ENCODE data around the gene CBFA2T3.

Gene CBFA2T3

DNA sequence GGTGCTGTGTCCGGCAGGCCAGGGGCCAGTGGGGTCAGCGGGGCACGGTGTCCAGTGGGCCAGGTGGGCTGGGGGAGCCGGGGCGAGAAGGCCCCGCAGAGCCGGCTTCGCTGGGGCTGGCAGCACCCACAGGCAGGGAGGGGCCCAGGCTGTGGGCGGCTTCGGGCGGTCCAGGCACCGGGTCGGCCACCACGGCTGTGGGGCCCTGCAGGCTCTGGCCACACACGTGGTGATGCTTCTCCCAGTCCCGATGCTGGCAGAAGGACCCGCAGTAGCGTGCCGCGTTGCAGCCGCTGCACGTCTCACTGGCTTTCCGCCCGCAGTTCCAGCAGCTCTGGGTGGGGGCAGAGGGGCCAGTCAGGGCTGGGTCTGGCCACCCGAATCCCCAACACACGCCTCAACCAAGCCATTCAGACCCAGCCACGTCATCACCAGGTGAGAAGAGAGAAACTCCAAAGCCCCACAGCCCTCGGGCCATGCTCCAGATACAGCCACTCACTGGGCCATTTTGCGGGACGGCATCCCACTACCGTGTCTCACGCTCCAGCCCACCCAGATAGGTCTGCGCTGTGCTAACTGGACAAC lies 100.0 kb downstream of the CBFA2T3 start:
- no peak for DNase-seq (ENCODE audit: low read depth in 2 of 2)

DNA sequence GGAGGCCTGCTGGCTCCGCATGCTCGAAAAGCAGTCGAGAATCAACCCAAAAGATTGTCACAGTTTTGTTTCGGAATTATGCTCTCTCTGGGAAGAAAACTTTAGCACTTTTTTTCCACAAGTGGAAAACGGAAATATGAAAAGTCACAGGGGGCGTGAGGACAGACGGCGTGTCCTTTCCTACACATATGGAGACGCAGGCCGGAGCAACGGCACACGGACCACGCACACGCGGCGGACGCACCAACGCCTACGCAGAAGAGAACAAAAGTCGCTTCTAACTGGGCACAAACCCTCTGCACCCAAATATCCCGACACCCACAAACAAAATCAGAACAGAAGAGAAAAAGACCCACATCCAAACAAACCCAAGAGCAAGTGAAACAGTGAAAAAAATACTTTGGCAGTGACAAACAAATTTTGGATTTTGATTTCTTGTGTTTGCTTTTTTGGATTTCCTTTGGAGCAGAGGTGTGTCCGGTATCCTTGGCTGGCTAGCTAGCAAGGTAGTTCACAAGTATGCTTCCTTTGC lies 101.2 kb downstream of the CBFA2T3 start:
- DNase-seq (ENCODE audit: low read depth in 2 of 2) = no peak

DNA sequence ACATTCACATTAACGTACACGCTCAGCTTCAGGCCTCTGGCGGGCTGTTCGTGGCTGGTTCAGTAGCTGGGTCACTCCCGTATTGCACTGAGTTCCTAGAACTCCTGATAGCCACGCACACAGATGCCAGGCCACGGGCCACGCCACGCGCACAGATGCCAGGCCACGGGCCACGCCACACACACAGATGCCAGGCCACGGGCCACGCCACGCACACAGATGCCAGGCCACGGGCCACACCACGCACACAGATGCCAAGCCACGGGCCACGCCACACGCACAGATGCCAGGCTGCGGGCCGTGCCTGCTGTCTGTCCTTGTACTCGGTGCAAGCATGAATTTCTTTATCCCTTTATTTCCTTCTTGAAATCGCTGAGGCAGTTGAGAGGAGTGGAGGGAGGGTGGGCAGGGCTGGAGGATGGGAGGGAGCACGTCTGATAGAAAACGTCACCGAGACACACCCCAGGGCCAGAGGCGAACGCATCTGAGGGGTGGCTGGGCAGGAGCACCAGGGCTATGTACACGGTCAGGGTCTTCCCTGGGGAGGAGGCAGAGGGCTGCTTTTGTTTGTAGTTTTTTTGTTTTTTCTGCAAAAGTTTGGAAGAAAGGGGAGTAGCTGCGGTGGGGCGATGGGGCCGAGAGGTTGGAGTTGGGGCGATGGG lies 101.9 kb downstream of the CBFA2T3 start:
- no peak for DNase-seq (ENCODE audit: low read depth in 2 of 2)

DNA sequence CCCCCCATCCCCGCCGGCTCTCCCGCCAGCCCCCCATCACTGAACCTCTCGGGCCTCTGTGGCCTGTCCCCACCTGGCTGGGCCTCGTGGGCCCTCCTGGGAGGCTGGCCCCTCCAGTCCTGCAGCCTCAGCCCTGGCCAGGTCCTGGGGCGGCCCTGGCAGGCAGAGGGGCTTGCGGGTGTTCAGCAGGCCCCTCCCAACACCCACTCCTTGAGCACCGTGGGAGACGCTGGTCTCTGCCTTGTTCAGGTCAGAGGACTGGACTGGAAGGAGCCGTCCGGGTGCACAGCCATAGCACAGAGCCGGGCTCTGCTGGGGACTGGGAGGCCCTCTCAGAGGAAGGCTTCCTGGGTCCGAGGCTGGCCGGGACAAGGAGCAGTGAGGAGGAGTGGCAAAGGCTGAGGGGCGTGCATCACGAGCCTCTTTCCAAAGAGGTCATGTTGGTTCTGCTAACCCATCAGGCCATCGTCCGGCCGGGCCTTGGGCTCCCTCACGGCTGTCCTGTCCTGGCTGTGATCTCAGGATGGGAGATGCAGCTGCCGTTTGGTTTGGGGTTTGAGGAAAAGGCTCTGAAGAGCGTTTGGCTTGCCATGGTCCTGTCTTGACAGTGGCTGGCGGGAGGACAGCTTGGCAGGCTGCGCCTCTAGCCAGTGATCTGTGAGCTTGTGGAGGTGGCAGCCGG lies 104.2 kb downstream of the CBFA2T3 start:
- no peak for DNase-seq (ENCODE audit: low read depth in 2 of 2)

DNA sequence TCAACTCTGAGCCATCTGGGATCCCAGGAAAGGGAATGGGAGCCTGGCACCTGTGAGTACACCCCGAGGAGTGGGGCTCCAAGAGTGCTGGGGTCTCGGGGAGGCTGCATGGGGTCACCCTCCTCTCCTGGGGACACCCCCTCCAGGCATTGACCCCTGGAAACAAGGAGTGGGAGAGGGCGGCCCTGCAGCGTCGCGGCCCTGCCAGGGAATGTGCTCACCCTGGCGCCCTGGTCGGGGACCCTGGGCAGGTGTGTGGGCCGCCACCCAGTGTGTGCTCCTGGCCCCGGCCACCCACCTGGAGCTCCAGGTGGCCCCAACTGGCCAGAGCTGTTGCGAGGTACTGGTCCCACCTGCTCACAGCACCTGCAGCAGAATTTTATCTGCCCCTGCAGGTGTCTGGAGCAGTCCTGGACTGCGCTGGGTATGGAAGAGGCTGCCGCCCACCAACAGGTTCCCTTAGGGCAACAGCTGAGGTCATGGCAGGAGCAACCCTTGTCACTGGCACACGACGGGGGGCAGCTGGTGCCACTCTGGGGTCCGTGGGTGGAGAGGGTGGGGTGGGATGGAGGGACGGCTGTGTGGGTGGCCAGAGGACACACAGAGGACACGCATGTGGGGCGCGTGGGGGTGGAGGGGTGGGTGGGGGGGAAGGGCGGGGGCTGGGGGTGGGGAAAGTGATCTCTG lies 105.1 kb downstream of the CBFA2T3 start:
- no peak for DNase-seq (ENCODE audit: low read depth in 2 of 2)

DNA sequence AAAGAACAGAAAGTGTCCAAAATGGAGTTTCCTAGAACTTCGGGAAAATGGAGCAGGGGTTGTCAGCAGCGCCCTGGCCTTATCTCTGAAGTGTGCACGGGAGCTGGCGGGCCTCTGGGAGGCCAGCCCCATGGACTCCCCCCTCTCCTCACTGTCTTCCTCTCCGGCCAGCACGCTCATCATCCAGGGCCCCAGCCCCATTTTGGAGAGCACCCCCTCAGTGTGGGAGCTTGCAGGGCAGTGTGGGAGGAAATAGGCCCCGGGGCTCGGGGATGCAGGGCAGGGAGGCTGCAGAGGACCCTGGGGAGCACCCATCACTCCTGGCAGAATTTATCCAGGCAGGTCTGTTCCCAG lies 105.7 kb downstream of the CBFA2T3 start:
- DNase-seq (ENCODE audit: low read depth in 2 of 2) = no peak

DNA sequence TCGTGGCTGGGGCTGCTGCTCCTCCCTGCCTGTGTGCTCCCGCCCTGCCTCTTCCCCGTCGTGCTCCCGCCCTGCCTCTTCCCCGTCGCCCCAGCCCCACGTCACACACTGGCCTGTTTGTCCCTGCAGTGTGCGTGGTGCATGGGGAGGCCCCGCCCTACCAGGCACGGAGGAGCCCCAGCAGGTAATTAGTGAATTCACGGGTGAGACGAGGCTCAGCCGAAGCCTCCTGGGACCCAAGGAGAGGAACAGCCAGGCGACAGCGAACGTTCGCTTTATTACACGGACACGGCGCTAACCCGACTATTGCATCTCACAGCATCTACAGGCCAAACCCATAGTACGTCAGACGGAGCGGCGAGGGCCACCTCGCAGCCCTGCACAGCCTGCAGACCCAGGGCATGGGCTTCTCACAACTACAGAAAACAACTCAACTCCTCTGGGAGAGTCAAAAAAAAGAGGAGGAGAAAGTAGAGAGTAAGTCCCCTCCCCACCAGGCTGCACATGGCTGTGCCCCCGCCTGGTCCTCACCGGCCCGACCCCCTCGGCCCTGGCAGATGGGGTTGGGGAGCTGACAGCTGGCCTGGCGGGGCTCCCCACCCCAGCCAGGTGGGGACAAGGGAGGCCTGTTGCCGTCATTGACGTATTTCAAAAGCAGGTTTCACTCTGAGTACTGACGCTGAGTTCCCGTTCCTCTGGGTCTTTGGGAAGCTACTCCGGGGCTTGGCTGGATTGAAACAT lies 106.2 kb downstream of the CBFA2T3 start:
- no peak for DNase-seq (ENCODE audit: low read depth in 2 of 2)

DNA sequence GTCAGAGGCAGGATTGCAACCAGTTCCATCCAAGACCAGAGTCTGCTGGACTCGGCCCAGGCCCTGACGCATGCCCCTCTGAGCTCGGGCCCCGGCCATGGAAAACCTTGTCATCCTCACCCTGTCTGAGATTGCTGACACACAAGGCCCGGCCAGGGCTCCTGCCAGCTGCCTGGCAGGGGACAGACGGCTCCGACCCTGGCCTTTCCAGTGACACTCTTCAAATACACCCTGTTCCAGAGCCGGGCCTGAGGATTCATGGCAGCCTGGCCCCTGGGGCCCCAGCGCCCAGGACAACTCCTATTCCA lies 107.4 kb downstream of the CBFA2T3 start:
- DNase-seq (ENCODE audit: low read depth in 2 of 2) = no peak

DNA sequence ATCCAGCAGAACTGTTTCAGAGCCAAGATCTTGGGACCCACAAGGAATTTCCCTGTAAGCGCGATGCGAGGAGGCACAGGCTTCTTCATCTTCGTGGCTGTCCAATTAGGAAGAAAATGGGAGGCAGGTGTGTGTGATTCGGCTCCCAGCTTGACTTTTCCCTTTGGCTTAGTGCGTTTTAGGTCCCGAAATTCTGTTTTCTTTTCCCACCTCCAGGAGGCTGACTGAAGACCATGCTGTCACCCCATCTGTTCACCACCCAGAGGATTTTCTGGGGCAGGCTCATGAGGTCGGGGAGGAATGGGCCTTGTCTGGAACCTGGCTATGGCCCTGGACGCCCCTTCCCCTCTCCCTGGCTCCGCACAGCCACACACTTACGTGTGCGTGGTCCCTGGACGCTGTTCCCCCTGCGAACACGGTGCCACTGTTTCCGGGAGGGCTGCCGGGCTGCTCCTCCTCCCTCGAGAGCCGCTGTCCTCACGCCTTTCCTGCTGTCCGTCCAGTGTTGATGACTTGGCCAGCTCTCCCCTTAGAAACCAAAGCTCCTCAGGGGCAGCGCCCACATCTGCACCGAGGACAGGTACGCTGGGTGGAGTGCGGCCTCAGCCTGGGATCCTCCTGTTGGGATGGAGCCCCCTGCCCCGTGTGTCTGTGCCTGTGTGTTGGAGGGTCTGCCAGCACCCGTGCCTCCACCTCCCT lies 107.9 kb downstream of the CBFA2T3 start:
- no peak for DNase-seq (ENCODE audit: low read depth in 2 of 2)

DNA sequence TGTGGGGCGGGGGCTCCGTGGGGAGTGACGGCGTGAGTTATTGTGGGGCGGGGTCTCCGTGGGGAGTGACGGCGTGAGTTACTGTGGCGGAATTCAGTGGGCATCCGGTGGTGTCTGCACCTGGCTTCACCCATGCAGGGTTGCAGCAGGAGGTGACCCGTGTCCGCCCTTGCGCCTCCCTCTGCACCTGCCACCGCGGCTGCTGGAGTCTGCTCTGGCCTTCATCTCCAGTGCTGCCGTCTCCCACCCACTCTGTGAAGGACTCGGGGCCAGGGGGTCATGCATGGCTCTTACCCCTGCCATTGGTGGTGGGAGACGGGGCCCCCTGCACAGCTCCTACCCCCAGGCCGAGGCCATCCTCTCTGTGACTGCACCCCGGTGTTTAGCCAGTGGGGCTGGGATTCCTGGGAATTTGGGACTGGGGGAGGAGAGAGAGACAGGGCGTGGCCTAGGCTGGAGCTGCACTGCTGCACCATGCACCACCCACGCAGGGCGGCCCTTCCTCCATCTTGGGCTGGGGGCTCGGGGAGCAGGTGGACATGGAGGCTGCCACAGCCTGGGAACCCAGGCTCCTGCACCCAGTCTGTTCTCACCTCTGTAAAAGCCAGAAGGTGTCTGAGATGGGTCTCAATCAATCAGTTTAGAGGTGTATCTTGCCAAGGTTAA lies 109.3 kb downstream of the CBFA2T3 start:
- DNase-seq (ENCODE audit: low read depth in 2 of 2) = no peak

DNA sequence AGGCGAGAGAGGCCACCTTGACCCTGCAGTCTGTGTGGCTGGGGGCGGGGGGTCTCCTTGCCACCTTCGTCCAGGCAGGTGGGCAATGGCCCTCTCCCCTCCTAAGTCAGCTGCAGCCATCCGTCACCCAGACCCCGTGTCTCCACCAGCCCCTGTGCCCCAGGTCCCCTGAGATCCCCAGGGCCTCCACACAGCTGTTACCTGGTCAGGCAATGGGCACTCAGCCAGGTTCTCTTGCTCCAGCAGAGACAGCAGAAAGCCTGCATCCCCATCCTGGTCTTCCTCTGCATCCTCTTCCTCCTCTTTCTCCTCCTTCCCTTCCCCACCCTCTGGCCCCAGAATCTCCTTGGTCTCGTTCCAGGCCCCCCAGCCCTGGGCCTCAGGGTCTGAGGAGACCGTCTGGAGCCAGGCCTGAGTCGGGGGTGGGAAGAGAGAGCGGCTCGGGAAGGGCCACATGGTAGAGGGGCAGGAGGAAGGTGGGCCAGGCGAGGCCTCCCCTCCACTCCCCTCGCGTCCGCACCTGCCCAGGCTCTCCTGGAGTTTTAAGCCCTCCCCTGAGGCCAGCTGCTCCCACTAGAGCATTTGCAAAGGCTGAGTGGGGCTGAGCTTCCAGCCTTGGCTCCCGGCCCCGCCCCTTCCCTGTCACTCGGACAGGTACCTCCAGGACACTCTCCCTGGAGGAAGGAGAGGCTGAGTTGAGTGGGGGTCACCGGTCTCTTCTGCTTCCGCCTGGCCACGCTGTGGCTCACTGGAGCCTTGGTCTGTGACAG lies 110.7 kb downstream of the CBFA2T3 start, which contains the start of gene PABPN1L:
Gene PABPN1L, minus strand, starts transcription at position 510 of the 770 bp plus-strand sequence. Its CDS starts 54 bp downstream, at position 456.
- no peak for DNase-seq (ENCODE audit: low read depth in 2 of 2)

DNA sequence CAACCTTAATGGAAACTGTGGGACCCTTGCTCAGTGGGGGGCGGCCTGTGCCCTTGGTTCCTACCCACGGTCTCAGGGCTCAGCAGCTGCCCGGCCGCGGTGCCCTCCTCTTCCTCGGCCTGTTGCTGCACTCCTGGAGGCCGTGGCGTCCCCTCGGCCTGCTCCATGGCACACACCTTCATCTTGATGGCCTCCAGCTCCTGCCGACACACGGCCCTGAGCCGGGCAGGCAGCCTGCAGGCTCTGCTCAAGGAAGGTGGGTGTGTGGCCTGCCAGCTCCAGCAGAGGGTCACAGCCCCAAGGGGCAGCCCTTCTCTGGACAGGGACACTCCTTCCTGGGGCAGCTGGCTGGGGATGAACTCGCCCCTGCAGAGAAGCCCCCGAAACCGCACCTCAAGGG lies 111.3 kb downstream of the CBFA2T3 start:
- DNase-seq (ENCODE audit: low read depth in 2 of 2) = no peak

DNA sequence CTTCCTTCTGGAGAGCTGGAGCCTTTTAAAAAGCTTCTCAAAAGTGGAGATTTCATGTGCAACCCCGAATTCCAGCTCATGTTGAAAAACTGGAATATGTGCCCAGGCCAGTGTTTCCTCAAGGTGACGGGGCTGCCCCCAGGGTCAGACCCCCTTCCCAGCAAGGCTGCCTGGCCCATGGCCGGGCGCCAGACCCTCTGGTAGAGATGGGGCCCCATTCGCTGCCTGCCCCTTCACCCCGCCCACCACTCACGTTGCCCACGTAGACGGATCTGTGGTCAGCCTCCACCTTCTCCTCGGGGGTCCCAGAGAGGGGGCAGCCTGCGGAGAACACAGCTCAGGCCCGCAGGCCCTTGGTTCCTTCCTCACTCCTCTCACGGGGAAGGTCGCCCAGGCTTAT lies 111.7 kb downstream of the CBFA2T3 start:
- DNase-seq (ENCODE audit: low read depth in 2 of 2) = no peak

DNA sequence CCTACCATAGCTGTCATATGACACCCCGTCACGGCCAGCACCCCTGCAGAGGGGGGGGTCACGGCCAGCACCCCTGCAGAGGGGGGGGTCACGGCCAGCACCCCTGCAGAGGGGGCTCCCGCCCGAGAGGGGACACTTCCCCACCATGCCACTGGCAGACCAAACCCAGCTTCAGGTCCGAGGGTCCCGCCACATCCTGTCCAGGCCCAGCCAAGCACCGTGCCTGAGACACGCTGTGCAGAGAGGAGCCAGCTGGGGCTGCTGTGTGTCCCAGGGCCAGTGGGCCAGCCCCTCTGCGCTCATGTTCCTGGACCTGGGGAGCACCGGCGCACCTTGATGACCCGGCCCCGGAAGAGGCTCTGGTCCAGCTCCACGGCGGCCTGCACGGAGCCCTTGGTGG lies 112.5 kb downstream of the CBFA2T3 start:
- no peak for DNase-seq (ENCODE audit: low read depth in 2 of 2)

DNA sequence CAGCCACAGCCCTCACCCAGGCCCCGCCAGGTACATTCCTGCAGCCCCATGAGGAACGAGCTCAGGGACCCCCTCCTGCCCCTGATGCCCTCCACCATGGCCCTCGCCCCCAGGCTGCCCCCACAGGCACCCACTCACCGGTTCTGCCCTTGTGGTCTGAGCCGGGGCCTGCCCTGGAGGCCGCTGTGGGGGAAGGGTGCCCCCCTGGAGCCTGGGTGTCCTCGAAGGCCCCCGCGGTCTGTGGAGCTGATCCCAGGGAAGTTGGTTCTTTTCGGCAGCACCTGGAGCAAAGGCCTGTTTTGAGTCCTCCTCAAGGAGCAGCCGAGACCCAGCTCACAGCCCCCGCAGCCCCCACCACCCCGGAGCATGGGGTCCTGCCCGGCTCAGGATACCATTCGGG lies 112.9 kb downstream of the CBFA2T3 start:
- no peak for DNase-seq (ENCODE audit: low read depth in 2 of 2)

DNA sequence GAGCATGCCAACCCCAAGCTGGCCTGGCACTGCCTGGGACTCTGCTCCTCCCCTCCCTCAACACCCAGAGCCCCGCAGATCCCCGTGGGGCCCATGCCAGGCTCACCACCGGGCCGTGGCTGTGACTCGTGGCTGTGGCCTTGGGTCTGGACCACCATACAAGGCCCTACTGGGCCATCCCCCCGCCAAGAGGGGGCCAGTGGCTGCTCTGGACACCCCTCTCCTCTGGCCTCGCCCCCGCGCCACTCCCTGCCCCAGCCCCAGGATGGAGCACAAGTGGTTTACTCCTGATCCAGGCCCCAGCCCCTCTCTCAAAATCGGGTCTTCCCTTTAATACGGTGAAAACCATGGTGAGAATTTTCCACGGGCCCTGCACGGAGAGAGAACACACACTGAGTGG lies 113.6 kb downstream of the CBFA2T3 start:
- no peak for DNase-seq (ENCODE audit: low read depth in 2 of 2)

DNA sequence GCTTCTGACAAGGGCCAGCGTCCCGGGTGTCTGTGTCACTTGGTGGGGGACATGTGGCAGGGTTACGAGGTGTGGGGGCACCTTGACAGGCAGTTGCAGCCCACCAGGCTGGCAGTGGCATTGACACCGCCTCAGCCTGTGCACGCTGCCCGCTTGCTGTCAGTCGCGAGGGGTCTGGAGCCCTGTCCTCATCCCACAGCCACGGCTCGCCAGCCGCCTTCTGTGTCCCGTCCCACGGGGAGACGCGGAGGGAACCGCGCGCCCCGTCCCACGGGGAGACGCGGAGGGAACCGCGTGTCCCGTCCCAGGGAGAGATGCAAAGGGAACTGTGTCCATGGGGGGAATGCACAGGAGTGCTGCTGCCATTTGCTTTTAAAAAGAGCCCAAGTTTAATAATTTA lies 114.0 kb downstream of the CBFA2T3 start:
- no peak for DNase-seq (ENCODE audit: low read depth in 2 of 2)

DNA sequence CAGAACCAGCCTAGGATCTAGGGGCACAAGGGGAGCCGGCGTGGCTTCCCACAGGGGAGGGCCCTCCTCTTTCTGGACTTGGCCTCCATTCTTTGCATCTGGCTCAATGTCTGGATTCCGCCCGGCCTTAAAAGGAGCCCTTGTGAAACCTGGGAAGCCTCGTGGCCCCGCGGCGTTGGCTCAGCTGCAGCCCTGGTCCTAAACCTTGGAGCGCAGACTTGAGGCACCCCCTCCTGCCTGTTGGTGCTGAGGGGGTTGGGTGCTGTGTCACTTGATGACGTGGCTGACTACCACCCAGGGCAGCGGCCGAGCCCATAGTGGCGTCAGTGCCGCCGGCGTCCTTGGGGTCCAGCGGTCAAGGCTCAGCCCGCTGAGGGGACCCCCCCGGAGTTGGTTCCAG lies 115.6 kb downstream of the CBFA2T3 start:
- no peak for DNase-seq (ENCODE audit: low read depth in 2 of 2)

DNA sequence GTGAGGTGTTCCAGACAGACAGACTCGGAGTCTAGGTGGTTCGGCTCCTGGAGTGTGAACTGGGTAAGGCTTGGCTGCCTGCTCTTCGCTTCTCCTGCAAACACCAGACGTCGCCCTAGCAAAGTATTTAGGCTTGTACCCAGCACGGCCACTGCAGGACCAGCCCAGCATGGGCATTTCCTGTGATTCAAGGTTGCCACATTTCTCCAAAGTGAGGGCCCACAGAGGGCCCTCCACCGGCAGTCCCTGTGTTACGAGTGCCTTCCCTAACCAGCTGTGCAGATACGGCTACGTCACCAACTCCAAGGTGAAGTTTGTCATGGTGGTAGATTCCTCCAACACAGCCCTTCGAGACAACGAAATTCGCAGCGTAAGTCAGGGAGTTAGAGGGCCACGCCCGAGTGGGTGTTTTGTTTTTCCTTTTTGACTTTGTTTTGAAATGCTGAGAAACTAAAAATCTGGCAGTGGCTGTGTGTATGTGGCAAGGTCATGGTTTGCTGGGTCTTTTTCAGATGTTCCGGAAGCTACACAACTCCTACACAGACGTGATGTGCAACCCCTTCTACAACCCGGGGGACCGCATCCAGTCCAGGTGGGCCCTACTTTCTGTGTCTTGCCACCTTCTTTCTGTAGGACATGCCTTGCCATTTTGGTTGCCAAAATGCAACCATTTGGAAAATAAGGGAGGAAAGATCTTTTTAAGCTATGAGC lies 117.5 kb downstream of the CBFA2T3 start:
- no peak for DNase-seq (ENCODE audit: low read depth in 2 of 2)

All from fibroblast of skin of left quadriceps (primary cell).